Vagina (tissue), 2 donors: ENCODE results near the gene CALN1. TPM values are rescaled to one million over a fixed set of nuclear protein-coding genes. Genes with fewer than 3 reads are reported as not detected.

Experiments used
- DNase-seq, 2 donors: peaks; one replicate each; pipeline ENCODE4 v3.0.0-alpha.2; 2017; ENCODE audit errors: extremely low spot score in 2 of 2
- H3K27ac ChIP-seq: fragments of 200-600 bp; sonication (generic); one replicate; pipeline ENCODE4 v1.5.1; 2019
- H3K27me3 ChIP-seq: fragments of 200-600 bp; sonication (generic); one replicate; pipeline ENCODE4 v1.5.1; 2019
- H3K36me3 ChIP-seq, 2 donors: fragments of 200-600 bp; sonication (generic); one replicate each; pipeline ENCODE4 v1.5.1; 2017 to 2019
- H3K4me1 ChIP-seq: fragments of 200-600 bp; sonication (generic); one replicate; pipeline ENCODE4 v1.5.1; 2019
- H3K4me3 ChIP-seq, 2 donors: fragments of 200-600 bp; sonication (generic); 1 replicate in 1 of 2; 2 replicates in 1 of 2; pipeline ENCODE4 v1.5.1; 2016 to 2019
- H3K9me3 ChIP-seq: fragments of 200-600 bp; sonication (generic); one replicate; pipeline ENCODE4 v1.5.1; 2019
- CTCF ChIP-seq, 3 experiments: fragments of 450-650 bp in 2 of 3; fragments of 200-600 bp in 1 of 3; sonication (generic) in 1 of 3; IDR thresholded peaks; one replicate each; pipeline ENCODE4 v1.5.1; 2017 to 2019; ENCODE audit warnings: antibody characterized with exemption in 3 of 3, mild to moderate bottlenecking in 2 of 3, moderate library complexity in 2 of 3
- POLR2A ChIP-seq, 2 donors: fragments of 450-650 bp; IDR thresholded peaks; one replicate each; pipeline ENCODE4 v1.6.1; 2017; ENCODE audit warnings: antibody characterized with exemption in 2 of 2, mild to moderate bottlenecking in 2 of 2, moderate library complexity in 2 of 2
- POLR2AphosphoS5 ChIP-seq, 2 donors: sonication (generic); formaldehyde crosslinking; IDR thresholded peaks; one replicate each; pipeline ENCODE4 v1.9.0; 2017; ENCODE audit warnings: antibody characterized with exemption in 2 of 2, mild to moderate bottlenecking in 2 of 2, low read depth in 1 of 2; ENCODE audit not compliant: insufficient read depth in 1 of 2
- intact Hi-C: fragments of 100-400 bp; cut with DNase I; formaldehyde crosslinking; loops from one replicate; pipeline ENCODE4 v1.15.1; 2023
- total RNA-seq: library from RNA; depleted of rRNA; stranded (reverse); fragments of >200 nt; gene quantifications from one replicate; pipeline ENCODE4 v1.2.3, GENCODE V29; 2016

CALN1 gene
- total RNA-seq, 1 donor from 2014 or later = 6.9 TPM

DNA sequence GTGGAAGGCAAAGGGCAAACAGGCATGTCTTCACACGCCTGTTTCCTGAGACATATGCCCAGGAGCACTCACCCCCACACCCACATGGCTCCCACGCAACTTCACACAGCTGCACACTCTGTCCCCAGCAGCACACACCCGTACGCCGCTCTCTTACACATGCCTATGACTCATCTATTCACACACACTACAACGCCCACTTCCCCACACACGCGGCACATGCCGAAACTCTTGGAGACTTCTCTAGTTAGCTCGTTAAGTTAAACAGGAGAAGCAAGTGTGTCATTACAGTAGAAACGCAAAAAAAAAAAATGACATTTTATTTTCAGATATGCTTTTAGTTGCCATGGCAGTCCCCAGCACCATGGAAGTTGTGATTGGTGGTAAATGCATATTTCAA is 6.7 kb downstream of the CALN1 start:
- no peak for DNase-seq
- Histone ChIP-seq H3K27ac (no peak overlapping the region), H3K4me1 (no peaks in the 10 kb centered on the region), H3K36me3 (no peaks in the 10 kb centered on the region), H3K4me3 (no peak overlapping the region), H3K27me3 (no peaks in the 10 kb centered on the region), H3K9me3 (no peaks in the 10 kb centered on the region)
- intact Hi-C loops = no loop called here
- TF ChIP-seq POLR2AphosphoS5 (IDR thresholded peaks at IDR 0.05; ENCODE audit: insufficient read depth in 1 of 2, low read depth in 1 of 2) (peak in 1 of 2 donors; percentile 76), CTCF (IDR thresholded peaks at IDR 0.05) (no peak)

- H3K4me1 ChIP-seq = no peaks in the 10 kb centered on the region
- TF ChIP-seq POLR2A (IDR thresholded peaks at IDR 0.05) = no peak
- TF ChIP-seq CTCF (IDR thresholded peaks at IDR 0.05) = no peak
- TF ChIP-seq POLR2AphosphoS5 (IDR thresholded peaks at IDR 0.05; ENCODE audit: insufficient read depth in 1 of 2, low read depth in 1 of 2) = no peak
- no peaks in the 10 kb centered on the region for H3K9me3 ChIP-seq
- H3K27ac ChIP-seq = no peak overlapping the region
- intact Hi-C loops = no loop called here
- no peak overlapping the region for H3K4me3 ChIP-seq
- no peaks in the 10 kb centered on the region for H3K27me3 ChIP-seq
- H3K36me3 ChIP-seq = no peaks in the 10 kb centered on the region
- no peak for DNase-seq
These were observed 7.4 kb downstream of the CALN1 start for GRCh38 chr7:72404743-72405142.

- no peaks in the 10 kb centered on the region for H3K4me1 ChIP-seq
- no peak overlapping the region for H3K27ac ChIP-seq
- H3K36me3 ChIP-seq = no peaks in the 10 kb centered on the region
- TF ChIP-seq CTCF (IDR thresholded peaks at IDR 0.05) = no peak
- no peak for TF ChIP-seq POLR2AphosphoS5 (IDR thresholded peaks at IDR 0.05; ENCODE audit: insufficient read depth in 1 of 2, low read depth in 1 of 2)
- TF ChIP-seq POLR2A (IDR thresholded peaks at IDR 0.05) = no peak
- DNase-seq = no peak
- no peaks in the 10 kb centered on the region for H3K9me3 ChIP-seq
- intact Hi-C loops = no loop called here
- H3K27me3 ChIP-seq = no peaks in the 10 kb centered on the region
- H3K4me3 ChIP-seq = no peak overlapping the region
These were observed 8.6 kb downstream of the CALN1 start for GRCh38 chr7:72403458-72404076.

DNA sequence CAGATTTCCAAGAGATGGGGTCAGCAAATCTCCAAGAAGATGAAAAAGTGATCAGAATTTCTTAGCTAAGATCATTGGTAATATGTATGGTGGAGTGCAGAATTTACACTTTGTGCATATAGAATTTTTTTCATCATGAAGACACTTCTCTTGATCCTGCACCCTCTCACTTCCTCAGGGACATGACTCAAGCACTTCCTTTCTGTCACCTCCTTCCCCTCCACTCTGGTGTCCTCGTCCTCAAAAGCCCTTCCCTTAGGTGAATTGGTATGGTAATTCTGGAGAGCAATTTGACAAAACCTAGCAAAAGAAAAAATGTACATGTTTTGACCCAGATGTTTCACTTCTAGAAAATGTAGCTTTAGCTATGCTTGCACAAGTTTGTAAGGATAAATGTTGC is 18.1 kb downstream of the CALN1 start:
- Histone ChIP-seq H3K4me3 (no peak overlapping the region), H3K36me3 (no peaks in the 10 kb centered on the region), H3K27me3 (no peaks in the 10 kb centered on the region), H3K4me1 (no peaks in the 10 kb centered on the region), H3K9me3 (no peaks in the 10 kb centered on the region), H3K27ac (no peak overlapping the region)
- no peak for DNase-seq
- TF ChIP-seq CTCF (IDR thresholded peaks at IDR 0.05) (no peak), POLR2AphosphoS5 (IDR thresholded peaks at IDR 0.05; ENCODE audit: insufficient read depth in 1 of 2, low read depth in 1 of 2) (no peak), POLR2A (IDR thresholded peaks at IDR 0.05) (no peak)
- intact Hi-C loops = no loop called here

- DNase-seq = peak in 1 of 2 donors; percentile 58
- no peaks in the 10 kb centered on the region for H3K4me1 ChIP-seq
- intact Hi-C loops = no loop called here
These were observed 20.2 kb downstream of the CALN1 start for GRCh38 chr7:72391821-72392377.

More at GRCh38 chr7:72391821-72392377, 20.2 kb downstream of the CALN1 start:
- Histone ChIP-seq H3K27me3 (no peaks in the 10 kb centered on the region), H3K36me3 (no peaks in the 10 kb centered on the region), H3K4me3 (no peak overlapping the region), H3K9me3 (no peaks in the 10 kb centered on the region), H3K27ac (no peak overlapping the region)
- TF ChIP-seq POLR2A (IDR thresholded peaks at IDR 0.05) = no peak
- no peak for TF ChIP-seq CTCF (IDR thresholded peaks at IDR 0.05)
- TF ChIP-seq POLR2AphosphoS5 (IDR thresholded peaks at IDR 0.05; ENCODE audit: insufficient read depth in 1 of 2, low read depth in 1 of 2) = no peak
